Loucy (cell line): Measurements from ENCODE around the gene SLC4A4.

Experiments
- H2AFZ ChIP-seq: fragments of 200-600 bp; sonication (generic); 2 replicates; pipeline ENCODE4 v1.6.0; 2016; ENCODE audit warnings: antibody characterized with exemption, mild to moderate bottlenecking, low read length, moderate library complexity
- H3F3A ChIP-seq: fragments of 200-600 bp; 2 replicates; pipeline ENCODE4 v1.6.0; 2016; ENCODE audit warnings: antibody characterized with exemption, low read depth, mild to moderate bottlenecking
- H3K27me3 ChIP-seq: fragments of 200-600 bp; sonication (generic); 2 replicates; pipeline ENCODE4 v1.6.1; 2014; ENCODE audit warnings: low read length, mild to moderate bottlenecking; ENCODE audit not compliant: insufficient read depth, poor library complexity, severe bottlenecking
- H3K36me3 ChIP-seq: fragments of 200-600 bp; sonication (generic); 2 replicates; pipeline ENCODE4 v1.6.1; 2016; ENCODE audit warnings: low read length; ENCODE audit not compliant: insufficient read depth
- H3K4me1 ChIP-seq: fragments of 200-600 bp; sonication (generic); 2 replicates; pipeline ENCODE4 v1.5.1; 2014; ENCODE audit warnings: low read length, mild to moderate bottlenecking; ENCODE audit not compliant: insufficient read depth, poor library complexity, severe bottlenecking
- H3K4me2 ChIP-seq: fragments of 200-600 bp; sonication (generic); 2 replicates; pipeline ENCODE4 v1.6.0; 2014; ENCODE audit warnings: antibody characterized with exemption, low read length, low read depth, mild to moderate bottlenecking; ENCODE audit not compliant: poor library complexity, severe bottlenecking
- H3K4me3 ChIP-seq: fragments of 200-600 bp; sonication (generic); 2 replicates; pipeline ENCODE4 v1.5.1; 2014; ENCODE audit warnings: low read length, mild to moderate bottlenecking, mixed read lengths; ENCODE audit not compliant: poor library complexity, severe bottlenecking
- H3K79me2 ChIP-seq: fragments of 200-600 bp; sonication (generic); 2 replicates; pipeline ENCODE4 v1.6.1; 2014; ENCODE audit warnings: low read length; ENCODE audit not compliant: insufficient read depth
- H3K9ac ChIP-seq: fragments of 200-600 bp; sonication (generic); 2 replicates; pipeline ENCODE4 v1.6.0; 2014; ENCODE audit warnings: mild to moderate bottlenecking, low read depth, low read length, moderate library complexity; ENCODE audit not compliant: poor library complexity, severe bottlenecking
- H3K9me2 ChIP-seq: fragments of 200-600 bp; sonication (generic); replicated peaks from 2 replicates; pipeline ENCODE4 v1.6.1; 2016; ENCODE audit warnings: low read depth, low read length, mixed read lengths
- H3K9me3 ChIP-seq: fragments of 200-600 bp; sonication (generic); 2 replicates; pipeline ENCODE4 v1.6.1; 2014; ENCODE audit warnings: mild to moderate bottlenecking, antibody characterized with exemption, low read length, low read depth; ENCODE audit not compliant: insufficient read depth
- H4K20me1 ChIP-seq: fragments of 200-600 bp; sonication (generic); 2 replicates; pipeline ENCODE4 v1.6.0; 2014; ENCODE audit warnings: antibody characterized with exemption, low read length, mild to moderate bottlenecking; ENCODE audit not compliant: insufficient read depth, poor library complexity, severe bottlenecking
- CTCF ChIP-seq: fragments of 200-600 bp; sonication (generic); conservative IDR thresholded peaks from 2 replicates; pipeline ENCODE4 v1.5.1; 2014; ENCODE audit warnings: mild to moderate bottlenecking, antibody characterized with exemption, low read length
- EZH2phosphoT487 ChIP-seq: fragments of 200-600 bp; IDR thresholded peaks from 2 replicates; pipeline ENCODE4 v1.6.1; 2018; ENCODE audit warnings: antibody characterized with exemption, mild to moderate bottlenecking, moderate library complexity, borderline replicate concordance

Gene SLC4A4

GRCh38 chr4:71472946-71473345, 134.1 kb downstream of the SLC4A4 start:
- Histone ChIP-seq H3K9me3 (no peaks in the 10 kb centered on the region), H4K20me1 (no peaks in the 10 kb centered on the region), H3K9me2 (no peaks in the 10 kb centered on the region), H2AFZ (no peak overlapping the region), H3K79me2 (no peaks in the 10 kb centered on the region), H3K27me3 (no peaks in the 10 kb centered on the region), H3F3A (no peaks in the 10 kb centered on the region), H3K4me2 (no peak overlapping the region), H3K36me3 (peaks cover 11% of the 10 kb centered on the region; the same call in 1 of the 2 replicates), H3K4me1 (peaks cover 4% of the 10 kb centered on the region), H3K9ac (no peak overlapping the region), H3K4me3 (no peak overlapping the region)
- TF ChIP-seq CTCF, result no peak
- no peak for TF ChIP-seq EZH2phosphoT487

- TF ChIP-seq EZH2phosphoT487, result no peak
- no peak for TF ChIP-seq CTCF
- no peaks in the 10 kb centered on the region for H3K27me3 ChIP-seq
- H3K9me3 ChIP-seq, result no peaks in the 10 kb centered on the region
- H3K4me1 ChIP-seq, result peaks cover 4% of the 10 kb centered on the region
- no peaks in the 10 kb centered on the region for H3K79me2 ChIP-seq
- no peak overlapping the region for H3K4me3 ChIP-seq
- no peaks in the 10 kb centered on the region for H3K9me2 ChIP-seq
- H2AFZ ChIP-seq, result no peak overlapping the region
- peaks cover 11% of the 10 kb centered on the region; the same call in 1 of the 2 replicates for H3K36me3 ChIP-seq
- H3K4me2 ChIP-seq, result no peak overlapping the region
- H4K20me1 ChIP-seq, result no peaks in the 10 kb centered on the region
- H3F3A ChIP-seq, result no peaks in the 10 kb centered on the region
- H3K9ac ChIP-seq, result no peak overlapping the region
These were observed 134.9 kb downstream of the SLC4A4 start for GRCh38 chr4:71473541-71474240.

- Histone ChIP-seq H4K20me1 (no peaks in the 10 kb centered on the region), H3K9me3 (no peaks in the 10 kb centered on the region), H3K4me2 (no peak overlapping the region), H3K9me2 (no peaks in the 10 kb centered on the region), H3K9ac (no peak overlapping the region), H3K27me3 (no peaks in the 10 kb centered on the region), H3K4me1 (peaks cover 4% of the 10 kb centered on the region), H3K79me2 (no peaks in the 10 kb centered on the region), H2AFZ (no peak overlapping the region), H3F3A (no peaks in the 10 kb centered on the region), H3K36me3 (peaks cover 11% of the 10 kb centered on the region; the same call in 1 of the 2 replicates), H3K4me3 (no peak overlapping the region)
- TF ChIP-seq CTCF (no peak), EZH2phosphoT487 (no peak)
These were observed 135.9 kb downstream of the SLC4A4 start for GRCh38 chr4:71474731-71475130.
